ENCODE measurements around the gene MYRIP.
"Not testable (repeated sequence)": the region's sequence is repeated elsewhere in the genome, so short reads cannot be mapped to it uniquely, and the experiment has no call there.

The MYRIP gene

GRCh38 chr3:40078590-40078989 is 269.2 kb downstream of the MYRIP start:
- DNase-seq (ENCODE audit: insufficient read length), result no peak
- FAIRE-seq, result no peak
- no peak for TF ChIP-seq POLR2AphosphoS5 (IDR thresholded peaks at IDR 0.05; ENCODE audit: low read depth, low read length)
- TF ChIP-seq TAF1 (IDR thresholded peaks at IDR 0.05; ENCODE audit: borderline replicate concordance, low read depth, low read length), result no peak
- no peak for TF ChIP-seq POLR2A (IDR thresholded peaks at IDR 0.05; ENCODE audit: low read depth, low read length)

GRCh38 chr3:40079203-40079846 is 269.9 kb downstream of the MYRIP start:
- FAIRE-seq, result no peak
- no peak for TF ChIP-seq TAF1 (IDR thresholded peaks at IDR 0.05; ENCODE audit: borderline replicate concordance, low read depth, low read length)
- no peak for DNase-seq (ENCODE audit: insufficient read length)

- FAIRE-seq, result no peak
- no peak for DNase-seq (ENCODE audit: insufficient read length)
- TF ChIP-seq POLR2A (IDR thresholded peaks at IDR 0.05; ENCODE audit: low read depth, low read length), result no peak
- no peak for TF ChIP-seq POLR2AphosphoS5 (IDR thresholded peaks at IDR 0.05; ENCODE audit: low read depth, low read length)
- no peak for TF ChIP-seq TAF1 (IDR thresholded peaks at IDR 0.05; ENCODE audit: borderline replicate concordance, low read depth, low read length)
Measured at GRCh38 chr3:40079847-40080240, 270.4 kb downstream of the MYRIP start.

GRCh38 chr3:40083066-40083465 is 273.7 kb downstream of the MYRIP start:
- TF ChIP-seq POLR2A (IDR thresholded peaks at IDR 0.05; ENCODE audit: low read depth, low read length) (no peak), TAF1 (IDR thresholded peaks at IDR 0.05; ENCODE audit: borderline replicate concordance, low read depth, low read length) (no peak), POLR2AphosphoS5 (IDR thresholded peaks at IDR 0.05; ENCODE audit: low read depth, low read length) (no peak)
- DNase-seq (ENCODE audit: insufficient read length) (no peak), FAIRE-seq (no peak)

- not testable (repeated sequence) for DNase-seq (ENCODE audit: insufficient read length); FAIRE-seq
Measured at GRCh38 chr3:40084424-40084823, 275.0 kb downstream of the MYRIP start.

GRCh38 chr3:40086890-40087883 is 277.8 kb downstream of the MYRIP start:
- TF ChIP-seq TAF1 (IDR thresholded peaks at IDR 0.05; ENCODE audit: borderline replicate concordance, low read depth, low read length) (no peak), POLR2AphosphoS5 (IDR thresholded peaks at IDR 0.05; ENCODE audit: low read depth, low read length) (no peak), POLR2A (IDR thresholded peaks at IDR 0.05; ENCODE audit: low read depth, low read length) (no peak)
- FAIRE-seq, result no peak
- DNase-seq (ENCODE audit: insufficient read length), result no peak

- DNase-seq (ENCODE audit: insufficient read length) (no peak), FAIRE-seq (no peak)
Measured at GRCh38 chr3:40088527-40089170, 279.2 kb downstream of the MYRIP start.

GRCh38 chr3:40096661-40097111 is 287.3 kb downstream of the MYRIP start:
- no peak for DNase-seq (ENCODE audit: insufficient read length)
- no peak for FAIRE-seq
- TF ChIP-seq POLR2AphosphoS5 (IDR thresholded peaks at IDR 0.05; ENCODE audit: low read depth, low read length), result no peak
- no peak for TF ChIP-seq TAF1 (IDR thresholded peaks at IDR 0.05; ENCODE audit: borderline replicate concordance, low read depth, low read length)

More at GRCh38 chr3:40088527-40089170, 279.2 kb downstream of the MYRIP start:
- TF ChIP-seq TAF1 (IDR thresholded peaks at IDR 0.05; ENCODE audit: borderline replicate concordance, low read depth, low read length) (no peak), POLR2AphosphoS5 (IDR thresholded peaks at IDR 0.05; ENCODE audit: low read depth, low read length) (no peak), POLR2A (IDR thresholded peaks at IDR 0.05; ENCODE audit: low read depth, low read length) (no peak)

- DNase-seq (ENCODE audit: insufficient read length), result no peak
- TF ChIP-seq POLR2AphosphoS5 (IDR thresholded peaks at IDR 0.05; ENCODE audit: low read depth, low read length) (no peak), TAF1 (IDR thresholded peaks at IDR 0.05; ENCODE audit: borderline replicate concordance, low read depth, low read length) (no peak), POLR2A (IDR thresholded peaks at IDR 0.05; ENCODE audit: low read depth, low read length) (no peak)
- no peak for FAIRE-seq
Measured at GRCh38 chr3:40097131-40098117, 288.0 kb downstream of the MYRIP start.

- DNase-seq (ENCODE audit: insufficient read length), result no peak
- TF ChIP-seq POLR2A (IDR thresholded peaks at IDR 0.05; ENCODE audit: low read depth, low read length), result no peak
- TF ChIP-seq TAF1 (IDR thresholded peaks at IDR 0.05; ENCODE audit: borderline replicate concordance, low read depth, low read length), result no peak
- TF ChIP-seq POLR2AphosphoS5 (IDR thresholded peaks at IDR 0.05; ENCODE audit: low read depth, low read length), result no peak
- FAIRE-seq, result no peak
Measured at GRCh38 chr3:40098261-40098759, 288.9 kb downstream of the MYRIP start.

Measured in GM12892 (cell line).